Activated T-cell treated with anti-CD3 and anti-CD28 coated beads for 1 hour (primary cell): ENCODE measurements around the gene KIAA1549.

Experiments
- DNase-seq: peaks from one replicate; pipeline ENCODE4 v3.0.0-alpha.2; 2020; ENCODE audit warnings: low read depth

KIAA1549 gene

DNA sequence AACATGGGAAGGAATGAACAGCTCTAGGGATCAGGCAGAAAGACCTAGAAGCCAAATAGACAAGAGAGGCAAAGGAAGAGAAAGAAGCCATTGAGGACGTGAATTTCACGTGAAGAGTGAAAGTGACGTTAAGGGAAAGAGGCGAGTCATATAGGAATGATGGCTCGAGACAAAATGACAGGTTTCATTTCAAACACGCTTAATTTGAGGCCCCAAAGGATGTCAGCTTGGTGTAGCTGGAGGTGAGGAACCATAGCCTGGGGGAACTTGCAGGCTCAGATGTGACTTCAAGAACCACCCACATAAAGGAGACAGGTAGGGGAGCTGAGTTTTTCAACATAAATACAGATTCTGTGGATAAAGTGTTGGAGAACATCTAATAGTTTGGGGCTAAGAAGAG lies 98.9 kb downstream of the KIAA1549 start:
- DNase-seq, result no peak

DNA sequence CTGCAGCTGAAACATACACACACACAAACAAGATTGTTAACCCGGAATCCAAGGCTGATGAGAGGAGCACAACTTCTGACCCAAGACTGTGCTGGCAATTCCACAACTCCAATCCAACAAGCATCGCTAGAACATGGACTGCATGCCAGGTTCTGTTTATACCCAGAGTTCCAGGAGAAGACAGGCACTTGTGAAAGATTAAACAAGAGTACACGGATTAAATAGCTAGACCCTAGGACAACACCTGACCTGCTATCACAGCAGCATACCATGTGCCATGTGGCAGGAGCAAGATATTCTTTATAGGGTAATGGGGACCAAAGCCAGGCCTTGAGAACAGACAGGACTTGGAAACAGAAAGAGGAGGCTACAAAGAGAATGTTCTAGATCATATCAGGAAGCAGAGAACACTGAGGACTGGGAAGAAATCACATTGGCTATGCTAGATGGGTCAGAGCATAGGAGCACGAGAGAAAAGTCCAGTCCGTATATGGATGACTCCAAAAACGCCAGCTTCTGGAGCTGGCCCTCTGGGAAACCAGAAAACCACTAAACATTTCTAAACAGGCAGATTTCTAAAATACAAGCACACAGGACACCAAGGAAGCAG lies 99.5 kb downstream of the KIAA1549 start:
- DNase-seq, result no peak

DNA sequence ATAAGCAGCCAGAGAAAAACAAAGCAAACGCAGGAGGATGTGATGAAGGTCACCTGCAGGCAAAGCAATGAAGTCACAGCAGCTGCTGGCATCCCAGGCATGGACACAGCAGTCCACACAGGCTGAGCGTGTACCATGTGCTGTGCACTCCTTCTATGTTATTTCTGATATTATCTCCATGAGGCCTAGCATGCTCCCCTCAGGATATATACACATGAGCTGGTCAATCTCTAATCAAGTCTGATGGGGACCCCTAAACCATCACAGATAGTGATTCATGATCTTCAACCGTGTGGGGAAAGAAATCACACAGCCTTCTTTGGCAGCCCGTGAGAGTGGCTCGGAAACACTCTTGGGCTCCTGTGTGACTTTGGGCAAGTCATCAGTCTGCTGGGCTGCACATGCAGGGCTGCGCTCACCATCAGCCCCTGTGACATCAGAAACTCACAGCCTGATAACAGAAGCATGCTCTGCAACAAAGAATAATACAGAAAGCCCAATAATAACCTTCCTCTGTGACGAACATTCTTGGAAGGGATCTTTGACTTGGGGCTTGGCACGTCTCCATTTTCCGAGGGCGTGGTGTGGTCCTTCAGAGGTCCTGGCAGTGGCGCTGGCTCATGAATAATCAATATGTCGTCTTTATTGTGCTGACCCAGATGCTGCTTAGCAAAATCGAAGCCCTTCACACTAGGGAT lies 100.2 kb downstream of the KIAA1549 start:
- DNase-seq, result no peak

DNA sequence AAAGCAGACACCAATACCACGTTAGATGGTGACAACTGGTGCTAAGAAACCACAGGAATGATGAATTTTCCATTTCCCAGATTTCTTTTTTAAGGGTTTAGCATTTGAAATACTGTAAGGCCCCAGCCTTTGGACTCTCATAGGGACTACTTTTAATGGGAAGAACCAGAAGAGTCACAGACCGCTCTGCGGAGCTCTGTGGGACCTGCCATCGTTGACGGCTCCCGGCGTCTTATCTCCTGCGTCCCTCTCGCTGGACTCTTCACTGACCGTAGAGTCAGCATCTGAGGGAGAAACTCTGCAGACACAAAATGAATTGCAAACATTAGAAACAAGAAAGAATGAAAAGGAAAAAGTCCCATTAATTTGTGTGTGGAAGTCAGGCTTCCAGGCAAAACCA lies 101.8 kb downstream of the KIAA1549 start:
- no peak for DNase-seq

DNA sequence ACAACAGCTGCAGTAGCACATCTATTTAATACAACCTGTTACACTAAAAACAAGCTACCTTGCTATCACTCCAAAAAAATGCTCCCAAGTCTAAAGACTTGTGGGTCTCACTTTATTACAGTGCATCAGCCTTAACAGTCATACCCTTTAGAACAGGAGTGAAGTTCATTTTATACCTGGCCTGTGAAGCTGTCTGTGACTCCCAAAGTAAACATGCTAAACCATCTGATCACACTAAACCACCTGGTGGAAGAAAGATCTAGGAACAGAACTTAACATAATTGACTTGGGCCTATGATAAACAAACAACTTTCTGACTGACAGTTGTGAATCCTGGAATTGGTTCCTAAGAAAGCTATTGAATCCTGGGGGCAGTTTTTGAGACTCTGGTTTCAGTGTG lies 102.3 kb downstream of the KIAA1549 start:
- DNase-seq, result no peak

DNA sequence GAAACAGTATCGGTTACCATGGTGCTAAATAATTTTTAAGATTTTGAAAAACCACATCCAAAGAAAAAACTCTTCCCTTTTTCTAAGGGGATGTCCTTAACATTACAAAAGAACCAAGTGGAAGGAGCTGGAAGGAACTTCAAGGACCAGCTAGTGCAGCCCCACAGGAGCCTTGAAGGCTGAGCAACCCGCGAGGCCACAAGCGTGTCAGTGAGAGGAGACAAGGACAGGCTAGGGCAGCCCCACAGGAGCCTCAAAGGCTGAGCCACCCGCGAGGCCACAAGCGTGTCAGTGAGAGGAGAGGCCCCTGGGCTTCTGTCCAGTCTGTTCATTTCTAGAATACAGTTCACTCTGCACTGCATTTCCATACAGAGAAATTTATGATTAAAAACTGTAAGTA lies 103.1 kb downstream of the KIAA1549 start:
- no peak for DNase-seq

DNA sequence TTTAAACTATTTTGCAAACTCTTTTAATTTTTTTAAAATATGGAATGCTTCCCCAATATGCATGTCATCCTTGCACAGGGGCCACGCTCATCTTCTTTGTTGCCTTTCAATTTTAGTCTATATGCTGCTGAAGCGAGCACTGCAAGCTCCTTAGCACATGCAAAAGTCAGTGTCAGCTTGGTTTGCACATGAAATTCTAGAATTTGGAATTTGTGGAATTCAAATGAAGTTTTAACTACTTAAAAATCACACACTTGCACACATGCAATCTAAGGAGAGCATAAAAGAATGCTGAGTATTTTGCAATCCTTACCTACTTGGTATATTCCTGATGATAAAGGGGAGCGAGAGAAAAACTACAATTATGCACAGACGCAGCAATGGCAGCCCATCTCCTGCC lies 104.9 kb downstream of the KIAA1549 start:
- DNase-seq, result no peak

DNA sequence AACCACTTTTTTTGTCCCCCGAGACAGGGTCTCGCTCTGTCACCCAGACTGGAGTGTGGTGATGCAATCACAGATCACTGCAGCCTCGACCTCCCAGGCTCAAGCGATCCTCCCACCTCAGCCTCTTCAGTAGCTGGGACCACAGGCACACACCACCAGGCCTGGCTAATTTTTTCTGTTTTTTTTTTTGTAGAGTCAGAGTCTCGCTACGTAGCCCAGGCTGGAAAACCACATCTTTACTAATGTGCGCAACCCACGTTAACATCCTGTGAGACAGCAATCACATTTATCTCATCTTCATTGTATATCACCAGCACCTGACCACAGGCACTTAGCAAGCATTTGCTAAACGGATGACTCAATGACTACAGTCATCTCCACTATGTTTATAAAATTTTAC lies 105.4 kb downstream of the KIAA1549 start:
- peak; percentile 36 for DNase-seq

DNA sequence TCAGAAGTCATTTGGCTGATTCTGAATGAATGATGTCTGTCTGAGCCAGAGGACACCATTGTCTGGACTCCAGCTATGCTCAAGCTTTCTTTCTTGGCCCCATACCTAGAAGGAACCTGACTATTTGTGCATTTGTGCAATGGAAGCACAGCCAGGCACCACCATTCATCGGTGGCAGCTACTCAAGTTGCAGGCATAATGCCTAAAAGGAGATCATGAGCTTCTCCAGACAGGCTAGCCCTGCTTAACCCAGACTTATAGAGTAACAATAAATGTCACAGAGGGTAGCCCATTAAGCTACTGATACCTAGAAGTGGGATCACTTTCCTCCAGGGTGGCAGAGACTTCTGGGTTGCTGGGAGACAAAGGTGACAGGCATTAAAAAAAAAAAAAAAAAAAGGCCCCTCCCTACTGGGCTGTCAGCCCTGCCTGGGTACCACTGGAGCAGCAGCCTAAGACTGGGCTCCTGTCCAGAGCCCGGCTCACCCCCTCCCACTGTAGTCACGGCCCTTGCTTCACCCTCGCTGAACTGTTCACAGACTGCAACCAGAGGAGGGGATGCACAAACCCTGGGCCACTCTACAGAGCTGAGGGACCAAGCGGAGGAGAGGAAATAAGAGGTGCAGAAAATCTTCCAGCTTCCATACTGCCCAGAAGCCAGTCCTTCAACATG lies 107.8 kb downstream of the KIAA1549 start:
- no peak for DNase-seq

DNA sequence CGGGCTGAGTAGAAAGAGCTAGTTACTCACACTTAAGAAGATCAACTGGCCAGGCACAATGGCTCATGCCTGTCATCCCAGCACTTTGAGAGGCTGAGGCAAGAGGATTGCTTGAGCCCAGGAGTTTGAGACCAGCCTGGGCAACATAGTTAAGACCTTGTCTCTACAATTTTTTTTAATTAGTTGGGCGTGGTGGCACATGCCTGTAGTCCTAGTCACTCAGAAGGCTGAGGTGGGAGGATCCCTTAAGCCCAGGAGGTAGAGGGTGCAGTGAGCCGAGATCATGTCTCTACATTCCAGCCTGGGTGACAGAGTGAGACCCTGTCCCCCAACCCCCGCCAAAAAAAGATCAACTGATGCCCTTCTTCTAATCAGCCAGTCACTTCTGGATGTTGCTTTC lies 108.6 kb downstream of the KIAA1549 start:
- DNase-seq, result no peak

DNA sequence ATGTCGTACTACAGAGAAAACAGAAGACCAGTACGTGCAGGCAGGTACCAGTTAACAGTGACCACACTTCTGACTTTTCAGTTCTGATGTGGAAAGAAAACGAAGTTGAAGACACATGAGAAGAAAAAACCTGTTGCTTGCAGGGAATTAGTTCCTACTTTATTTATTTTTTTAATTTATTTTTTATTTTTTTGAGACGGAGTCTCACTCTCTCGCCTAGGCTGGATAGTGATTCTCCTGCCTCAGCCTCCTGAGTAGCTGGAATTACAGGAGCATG lies 109.4 kb downstream of the KIAA1549 start:
- no peak for DNase-seq

DNA sequence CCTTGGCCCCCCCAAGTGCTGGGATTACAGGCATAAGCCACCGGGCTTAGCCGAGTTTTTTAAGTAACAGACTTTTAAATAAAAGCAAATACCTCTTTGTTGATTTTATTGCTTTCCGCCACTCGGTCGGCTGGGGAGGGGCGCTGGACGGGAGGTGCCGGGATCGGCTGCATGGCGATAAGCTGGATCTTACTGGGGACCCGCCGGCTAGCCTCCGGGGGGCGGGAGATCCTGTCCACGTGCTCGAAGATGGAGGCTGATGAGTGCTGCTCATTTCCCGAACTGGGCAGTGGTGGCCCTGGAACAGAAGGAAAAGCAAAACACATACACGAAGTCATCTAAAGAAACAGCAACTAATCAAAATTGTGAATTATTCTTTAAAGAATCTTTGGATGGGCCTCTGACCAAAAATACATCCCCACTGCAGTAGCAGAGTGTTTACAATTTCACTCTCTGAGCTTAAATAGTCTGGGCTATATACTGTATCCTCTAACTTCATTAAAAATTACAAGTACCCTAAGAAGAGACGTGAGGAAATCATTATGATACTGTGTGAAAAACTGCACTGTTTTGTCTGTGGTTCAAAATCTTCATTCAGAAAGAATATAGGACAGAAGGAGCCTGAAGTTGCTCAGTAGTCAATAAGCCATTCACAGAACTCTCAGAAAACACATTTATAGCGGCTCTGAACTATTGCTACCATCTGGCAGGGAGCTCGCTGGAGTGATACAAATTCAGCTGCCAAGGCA lies 110.0 kb downstream of the KIAA1549 start:
- DNase-seq, result no peak

DNA sequence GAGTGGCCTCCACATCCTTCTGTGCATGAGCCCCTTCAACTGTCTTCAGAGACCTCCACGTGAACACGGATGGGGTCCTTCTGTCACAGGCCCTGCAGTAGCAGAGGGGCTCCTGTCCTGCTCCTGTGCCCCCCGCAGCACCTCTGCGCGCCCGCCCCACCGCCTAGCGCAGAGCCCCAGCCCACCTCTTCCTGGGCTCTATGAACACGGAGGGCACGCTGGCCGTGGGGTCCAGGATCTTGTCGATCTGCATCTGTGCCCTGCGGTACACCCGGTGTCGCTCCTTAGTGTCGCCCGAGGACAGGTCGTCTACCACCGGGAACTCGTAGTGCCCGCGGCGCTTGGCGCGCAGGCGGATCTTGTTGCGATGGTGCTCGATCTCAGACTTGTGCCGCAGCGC lies 111.8 kb downstream of the KIAA1549 start:
- DNase-seq, result no peak

DNA sequence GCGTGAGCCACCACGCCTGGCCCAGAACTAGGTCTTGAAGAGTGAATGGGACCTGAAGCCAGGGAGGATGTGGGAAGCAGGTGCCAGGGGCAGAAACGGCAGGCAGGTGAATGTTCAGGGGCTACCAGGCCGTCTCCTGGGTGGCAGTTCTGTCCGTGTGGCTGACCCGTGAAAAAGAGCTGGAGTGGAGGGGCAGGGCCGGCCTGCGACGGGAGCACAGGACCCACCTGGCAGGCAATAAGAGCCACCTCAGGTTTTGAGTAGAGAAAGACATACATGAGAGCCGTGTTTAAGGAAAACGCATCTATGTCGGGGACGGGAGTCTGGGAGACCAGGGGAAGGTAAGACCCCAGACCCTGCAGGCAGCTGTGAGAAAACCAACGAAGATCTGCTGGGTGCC lies 112.5 kb downstream of the KIAA1549 start:
- DNase-seq, result no peak

DNA sequence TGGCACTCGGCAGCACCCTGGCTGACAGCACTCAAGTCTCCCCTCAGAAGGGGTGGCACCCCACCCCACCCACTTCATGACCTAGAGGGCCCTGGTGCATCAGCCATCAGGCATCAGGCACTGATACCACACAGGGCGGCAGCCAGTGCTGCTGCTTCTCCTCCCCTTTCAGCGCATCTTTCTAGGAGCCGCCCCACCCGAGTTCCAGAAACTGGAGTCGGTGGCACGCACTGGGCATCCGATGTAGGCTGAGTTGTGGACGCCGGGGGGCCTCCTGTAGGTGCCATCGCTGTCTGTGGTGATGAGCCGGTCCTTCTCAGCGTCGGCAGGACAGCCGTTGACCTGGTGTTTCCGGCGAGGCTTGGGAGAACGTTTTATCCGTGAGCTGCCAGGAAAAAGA lies 113.4 kb downstream of the KIAA1549 start:
- DNase-seq, result no peak

DNA sequence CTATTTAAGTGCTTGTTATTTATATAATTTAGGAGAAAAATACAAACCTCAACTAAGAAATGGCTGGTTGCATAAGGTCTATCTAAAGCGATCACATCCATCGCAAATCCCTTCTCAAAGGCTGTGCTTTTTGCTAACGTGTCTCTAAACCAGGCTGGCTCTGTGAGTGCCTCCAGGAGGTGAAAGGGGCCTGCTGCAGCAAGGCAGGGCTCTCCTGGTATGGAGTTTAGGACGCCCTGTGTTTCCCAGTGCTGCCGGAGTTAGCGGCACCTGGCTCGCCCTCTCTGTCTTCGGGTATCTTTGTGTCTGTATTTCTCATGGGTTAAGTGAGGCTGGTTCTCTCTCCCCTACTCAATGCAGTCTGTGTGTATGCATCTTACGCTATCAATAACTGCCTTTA lies 114.8 kb downstream of the KIAA1549 start:
- no peak for DNase-seq

DNA sequence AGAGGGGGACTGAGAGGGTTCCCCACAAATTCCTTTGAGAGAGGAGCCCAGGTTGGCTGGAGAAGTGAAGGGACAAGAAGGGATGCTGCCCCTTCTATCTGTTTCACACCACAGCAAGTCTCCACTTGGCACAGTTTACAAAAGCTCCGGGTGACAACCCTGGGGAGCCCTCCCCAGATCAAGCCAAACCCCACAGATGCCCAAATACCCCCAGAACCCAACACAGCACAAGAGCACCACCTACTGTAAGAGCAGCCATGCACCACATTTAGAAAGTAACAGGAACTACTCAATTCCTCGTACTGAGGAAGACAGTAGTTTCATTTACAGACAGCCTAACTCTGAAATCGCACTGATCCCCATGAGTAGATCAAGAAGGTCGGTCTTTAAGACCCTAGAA lies 115.3 kb downstream of the KIAA1549 start:
- DNase-seq, result peak; percentile 18

DNA sequence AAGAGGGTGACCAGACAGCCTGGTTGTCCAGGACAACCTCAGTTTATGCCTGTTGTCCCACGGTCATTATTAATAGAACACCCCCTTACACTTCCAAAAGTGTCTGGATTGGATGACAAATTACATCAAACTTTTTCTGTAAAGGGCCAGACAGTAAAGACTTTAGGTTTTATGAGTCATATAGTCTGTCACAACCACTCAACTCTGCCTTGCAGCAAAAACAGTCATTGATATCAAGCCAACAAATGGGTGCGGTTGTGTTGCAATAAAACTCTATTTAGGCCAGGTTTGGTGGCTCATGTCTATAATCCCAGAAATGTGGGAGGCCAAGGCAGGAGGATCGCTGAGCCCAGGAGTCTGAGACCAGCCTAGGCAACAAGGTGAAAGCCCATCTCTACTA lies 116.5 kb downstream of the KIAA1549 start:
- DNase-seq, result no peak

DNA sequence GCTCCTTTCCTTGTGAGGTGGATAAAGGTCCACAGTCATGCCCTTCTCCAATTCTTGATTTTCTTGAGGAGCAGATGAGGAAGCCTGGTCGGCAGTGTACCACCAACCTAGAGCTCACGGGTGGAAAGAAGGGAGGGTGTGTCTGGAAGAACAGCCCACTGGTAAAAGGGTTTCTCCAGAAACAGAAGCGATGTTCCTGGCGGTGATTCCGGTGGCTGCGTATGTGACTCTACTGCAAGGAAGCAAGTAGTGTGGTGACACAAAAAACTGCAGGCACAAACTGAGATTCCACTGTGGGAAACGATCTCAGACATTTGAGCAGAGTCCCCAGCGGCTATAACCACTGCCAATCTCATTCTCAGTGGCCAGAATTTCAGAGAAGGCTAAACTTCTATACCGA lies 117.3 kb downstream of the KIAA1549 start:
- no peak for DNase-seq

DNA sequence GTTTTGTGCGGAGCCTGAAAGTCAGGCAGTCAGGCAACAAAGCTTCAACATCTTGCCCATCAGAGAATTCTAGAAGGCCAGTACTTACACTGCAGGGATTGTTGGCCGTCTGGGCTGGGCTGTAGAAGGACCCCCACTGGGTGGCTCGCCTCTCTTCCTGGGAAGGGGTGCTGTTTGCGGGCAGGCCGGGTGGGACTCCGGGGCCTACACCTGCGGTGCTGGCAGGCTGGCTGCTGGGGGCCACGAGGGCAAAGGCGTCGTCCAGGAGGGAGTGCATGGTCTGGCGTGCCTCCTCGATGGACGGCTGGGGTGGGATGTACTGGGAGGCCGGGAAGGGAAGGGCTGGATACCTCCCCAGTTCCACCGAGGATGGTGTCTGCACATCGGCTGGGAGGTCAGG lies 120.1 kb downstream of the KIAA1549 start:
- DNase-seq, result no peak

DNA sequence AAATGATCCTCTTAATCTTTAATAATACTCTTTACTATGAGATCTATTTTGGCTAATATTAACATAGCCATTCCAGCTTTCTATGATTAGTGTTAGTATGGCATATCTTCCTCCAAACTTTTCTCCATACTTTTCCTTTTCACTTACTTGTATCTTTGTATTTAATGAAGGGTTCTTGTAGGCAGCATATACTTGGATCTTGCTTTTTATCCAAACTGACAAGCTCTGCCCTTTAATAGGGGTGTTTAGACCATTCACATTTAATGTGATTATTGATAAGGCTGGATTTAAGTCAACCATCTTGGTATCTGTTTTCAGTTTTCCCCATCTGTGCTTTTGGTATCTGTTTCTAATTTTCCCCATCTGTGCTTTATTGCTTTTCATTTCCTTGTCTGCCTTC lies 123.5 kb downstream of the KIAA1549 start:
- no peak for DNase-seq

DNA sequence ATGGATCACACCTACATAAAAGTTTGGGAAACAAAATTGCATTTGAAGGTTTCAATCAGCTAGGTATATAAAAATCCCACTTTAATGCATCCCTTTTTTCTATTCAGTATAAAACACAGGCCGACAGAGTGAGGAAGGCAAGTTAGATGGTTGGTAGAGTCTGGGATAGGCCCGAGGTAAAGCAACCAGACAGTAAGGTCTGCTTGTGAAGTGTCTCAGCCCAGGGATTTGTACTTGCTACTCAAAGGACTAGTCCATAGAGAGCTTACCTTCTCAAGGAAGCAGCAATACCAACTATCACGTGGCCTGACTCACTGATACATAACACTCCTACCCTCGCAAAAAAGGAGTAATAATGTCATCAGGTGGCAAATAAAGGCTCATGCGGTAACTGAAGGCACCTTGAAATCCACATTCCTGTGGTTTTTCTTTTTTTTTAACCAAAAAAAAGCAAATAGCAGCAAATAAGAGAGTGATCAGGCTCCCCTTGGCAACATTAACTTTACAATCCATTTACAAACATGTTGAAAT lies 127.0 kb downstream of the KIAA1549 start:
- no peak for DNase-seq

DNA sequence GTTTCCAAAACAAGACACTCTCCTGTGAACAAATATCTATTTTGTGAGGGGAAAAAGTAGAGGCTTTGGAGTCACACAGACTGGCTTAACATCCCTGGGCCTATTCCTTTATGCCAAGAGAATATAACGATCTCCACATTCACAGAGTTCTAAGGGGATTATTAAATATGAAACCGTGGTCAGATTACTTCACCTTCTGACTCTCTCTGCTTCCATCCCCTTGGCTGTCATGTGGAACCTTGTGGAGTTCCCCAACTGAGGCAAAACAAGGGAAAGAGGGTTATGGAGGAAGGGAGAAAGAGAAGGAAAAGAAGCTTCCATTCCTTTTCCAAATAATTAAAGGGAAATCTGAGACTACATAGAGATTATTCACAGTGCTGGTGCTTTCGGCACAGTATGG lies 127.7 kb downstream of the KIAA1549 start:
- DNase-seq, result no peak
